Activated CD4-positive, CD25-positive, alpha-beta regulatory T cell treated with anti-CD3 and anti-CD28 coated beads, Interleukin-2, amount 50 U/mL, for 16 hours (primary cell): Measurements from ENCODE around the gene KANTR.

ENCODE experiments used
- DNase-seq: peaks from one replicate; pipeline ENCODE4 v3.0.0-alpha.2; 2020; ENCODE audit warnings: low read depth, low spot score

The KANTR gene, protein sequence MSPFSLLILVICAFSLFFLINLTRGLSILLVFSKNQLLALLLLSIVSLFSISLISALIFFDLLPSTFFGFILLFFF

GRCh38 chrX:53093748-53094581 lies at the start of gene KANTR:
TSS of gene KANTR (plus strand) at chrX:53094142. CDS start at chrX:53124273, 30,131 bp downstream.
- peak; percentile 66 for DNase-seq

DNA sequence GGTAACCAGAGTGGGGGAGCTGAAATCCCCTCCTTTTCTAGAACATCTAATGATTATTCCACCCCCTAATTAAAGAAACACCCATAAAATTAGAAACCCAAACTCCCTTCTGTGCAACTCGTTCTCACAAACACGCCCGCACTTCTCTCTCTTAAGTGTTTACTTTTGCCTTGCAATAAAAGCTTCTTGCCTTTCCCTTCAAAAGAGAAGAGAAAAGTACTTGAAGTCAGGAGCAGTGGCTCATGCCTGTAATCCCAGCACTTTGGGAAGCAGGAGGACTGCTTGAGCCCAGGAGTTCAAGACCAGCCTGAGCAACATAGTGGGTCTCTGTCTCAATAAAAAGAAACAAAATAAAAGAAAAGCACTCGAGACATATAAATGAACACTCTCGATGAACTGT lies 48.9 kb upstream of the KANTR start:
- DNase-seq, result no peak

GRCh38 chrX:53047228-53047627 lies 46.7 kb upstream of the KANTR start:
- no peak for DNase-seq

GRCh38 chrX:53048169-53049126 lies 45.5 kb upstream of the KANTR start, which contains the start of gene GPR173:
TSS of gene GPR173 (plus strand) at chrX:53048789. CDS start at chrX:53076622, 27,833 bp downstream.
- no peak for DNase-seq

GRCh38 chrX:53049127-53049517 lies 44.8 kb upstream of the KANTR start:
- DNase-seq, result no peak

DNA sequence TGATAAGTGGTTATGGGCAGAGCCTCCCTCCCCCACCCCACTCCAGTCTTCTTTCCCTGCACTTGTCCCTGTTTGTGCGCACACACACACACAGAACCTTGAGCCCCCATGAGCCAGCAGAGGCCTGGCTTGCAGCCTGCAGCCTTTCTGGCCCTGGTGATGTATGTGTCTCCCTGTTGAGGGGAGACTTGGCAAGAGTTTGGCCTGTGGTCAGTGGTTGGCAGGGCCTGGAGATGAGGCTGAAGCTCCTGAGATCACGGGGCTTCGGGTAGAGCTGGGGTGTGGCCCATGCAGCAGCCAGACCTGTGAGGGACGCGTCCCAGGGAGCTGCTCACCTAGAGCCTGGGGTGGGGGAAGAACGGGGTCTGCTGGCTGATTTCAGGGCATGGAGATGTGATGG lies 43.1 kb upstream of the KANTR start:
- no peak for DNase-seq

- no peak for DNase-seq
Observed at GRCh38 chrX:53055244-53055849, 38.6 kb upstream of the KANTR start.

DNA sequence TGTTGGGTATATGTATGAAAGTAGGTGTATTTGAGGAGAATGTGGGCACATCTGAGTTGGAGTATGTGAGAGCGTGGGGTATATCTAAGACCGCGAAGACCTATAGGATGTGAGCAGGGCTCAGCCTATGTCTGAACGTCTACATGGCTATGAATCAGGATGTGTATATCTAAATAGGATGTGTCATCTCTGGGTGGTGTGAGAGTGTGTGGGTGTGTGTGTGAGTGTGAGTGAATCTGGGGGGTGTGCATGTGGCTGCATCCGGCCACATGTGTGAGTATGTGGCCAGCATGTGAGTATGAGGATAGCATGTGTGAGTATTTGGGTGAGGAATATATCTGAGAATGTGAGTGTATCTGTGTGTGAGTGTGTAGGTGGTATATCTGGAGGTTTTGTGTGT lies 37.6 kb upstream of the KANTR start:
- DNase-seq, result no peak

GRCh38 chrX:53065104-53065503 lies 28.8 kb upstream of the KANTR start:
- no peak for DNase-seq

DNA sequence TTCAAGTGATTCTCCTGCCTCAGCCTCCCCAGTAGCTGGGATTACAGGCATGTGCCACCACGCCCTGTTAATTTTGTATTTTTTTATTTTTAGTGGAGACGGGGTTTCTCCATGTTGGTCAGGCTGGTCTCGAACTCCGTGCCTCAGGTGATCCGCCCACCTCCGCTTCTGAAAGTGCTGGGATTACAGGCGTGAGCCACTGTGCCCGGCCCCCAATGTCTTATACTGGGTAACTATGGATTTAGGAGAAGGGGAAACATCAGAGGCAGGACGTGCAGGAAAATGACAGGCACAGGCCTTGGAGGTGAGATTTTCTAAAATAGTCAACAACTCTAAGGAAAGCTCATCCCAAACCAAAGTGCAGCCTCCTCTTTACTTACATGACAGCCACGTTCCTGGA lies 22.9 kb upstream of the KANTR start:
- no peak for DNase-seq

DNA sequence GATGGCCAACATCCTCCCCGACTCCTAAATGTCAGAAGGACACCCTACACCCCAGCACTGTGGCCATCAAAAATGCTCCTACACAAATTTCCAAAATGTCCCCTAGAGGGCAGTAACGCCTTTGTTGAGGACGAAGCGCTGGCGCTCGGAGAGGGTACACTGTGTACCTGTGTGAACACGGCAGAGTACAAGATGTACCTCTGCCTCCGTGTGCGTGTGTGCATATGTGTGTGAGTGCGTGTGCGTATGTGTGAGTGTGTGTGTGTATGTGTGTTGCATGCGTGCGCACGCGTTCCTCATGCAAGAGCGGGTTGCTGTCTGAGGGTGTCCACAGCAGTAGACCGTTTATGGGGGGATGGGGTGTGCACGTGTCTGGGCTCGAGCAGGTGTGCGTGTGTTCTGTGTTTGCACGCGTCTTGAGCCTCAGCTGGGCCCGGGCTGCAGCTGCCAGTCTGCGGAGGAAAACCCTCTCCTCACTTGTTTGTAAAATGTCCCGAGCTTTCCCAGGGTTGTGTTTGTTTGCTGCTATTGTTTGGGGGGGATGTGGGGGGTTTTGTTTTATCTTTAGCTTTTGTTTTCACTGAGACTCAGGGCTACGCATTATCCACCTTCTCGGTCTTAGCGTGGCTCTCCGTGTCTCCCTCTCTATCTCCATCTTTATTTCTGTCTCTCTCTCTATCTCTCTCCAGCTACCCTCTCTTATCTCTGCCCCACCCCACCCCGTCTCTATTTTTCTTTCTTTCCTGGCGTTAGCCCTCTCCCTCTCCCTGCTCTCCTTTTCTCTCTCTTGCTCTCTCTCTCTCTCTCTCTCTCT lies 22.1 kb upstream of the KANTR start:
- no peak for DNase-seq

- no peak for DNase-seq
Observed at GRCh38 chrX:53072418-53073114, 21.4 kb upstream of the KANTR start.

DNA sequence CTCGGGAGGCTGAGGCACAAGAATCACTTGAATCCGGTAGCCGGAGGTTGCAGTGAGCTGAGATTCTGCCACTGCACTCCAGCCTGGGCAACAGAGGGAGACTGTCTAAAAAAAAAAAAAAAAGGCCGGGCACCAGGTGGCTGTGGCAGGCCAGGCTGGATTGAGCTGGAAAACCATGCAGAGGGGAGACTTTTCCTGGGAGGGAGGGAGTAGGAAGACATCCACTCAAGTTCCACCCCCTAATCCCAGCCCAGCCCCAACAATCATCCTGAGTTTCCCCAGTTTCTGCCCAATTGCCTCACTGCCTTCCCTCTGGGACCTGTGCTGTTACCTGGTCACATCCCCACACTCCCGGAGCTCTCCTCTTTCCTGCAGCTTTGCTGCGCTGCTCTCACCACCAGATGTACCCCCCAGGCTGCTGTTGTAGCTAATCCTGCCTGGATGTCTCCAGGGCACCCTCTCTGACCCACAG lies 20.8 kb upstream of the KANTR start:
- DNase-seq, result no peak

- DNase-seq, result no peak
Observed at GRCh38 chrX:53075011-53075410, 18.9 kb upstream of the KANTR start.

DNA sequence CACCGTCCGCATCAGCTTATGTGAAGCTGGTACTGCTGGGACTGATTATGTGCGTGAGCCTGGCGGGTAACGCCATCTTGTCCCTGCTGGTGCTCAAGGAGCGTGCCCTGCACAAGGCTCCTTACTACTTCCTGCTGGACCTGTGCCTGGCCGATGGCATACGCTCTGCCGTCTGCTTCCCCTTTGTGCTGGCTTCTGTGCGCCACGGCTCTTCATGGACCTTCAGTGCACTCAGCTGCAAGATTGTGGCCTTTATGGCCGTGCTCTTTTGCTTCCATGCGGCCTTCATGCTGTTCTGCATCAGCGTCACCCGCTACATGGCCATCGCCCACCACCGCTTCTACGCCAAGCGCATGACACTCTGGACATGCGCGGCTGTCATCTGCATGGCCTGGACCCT lies 17.3 kb upstream of the KANTR start:
- DNase-seq, result no peak

DNA sequence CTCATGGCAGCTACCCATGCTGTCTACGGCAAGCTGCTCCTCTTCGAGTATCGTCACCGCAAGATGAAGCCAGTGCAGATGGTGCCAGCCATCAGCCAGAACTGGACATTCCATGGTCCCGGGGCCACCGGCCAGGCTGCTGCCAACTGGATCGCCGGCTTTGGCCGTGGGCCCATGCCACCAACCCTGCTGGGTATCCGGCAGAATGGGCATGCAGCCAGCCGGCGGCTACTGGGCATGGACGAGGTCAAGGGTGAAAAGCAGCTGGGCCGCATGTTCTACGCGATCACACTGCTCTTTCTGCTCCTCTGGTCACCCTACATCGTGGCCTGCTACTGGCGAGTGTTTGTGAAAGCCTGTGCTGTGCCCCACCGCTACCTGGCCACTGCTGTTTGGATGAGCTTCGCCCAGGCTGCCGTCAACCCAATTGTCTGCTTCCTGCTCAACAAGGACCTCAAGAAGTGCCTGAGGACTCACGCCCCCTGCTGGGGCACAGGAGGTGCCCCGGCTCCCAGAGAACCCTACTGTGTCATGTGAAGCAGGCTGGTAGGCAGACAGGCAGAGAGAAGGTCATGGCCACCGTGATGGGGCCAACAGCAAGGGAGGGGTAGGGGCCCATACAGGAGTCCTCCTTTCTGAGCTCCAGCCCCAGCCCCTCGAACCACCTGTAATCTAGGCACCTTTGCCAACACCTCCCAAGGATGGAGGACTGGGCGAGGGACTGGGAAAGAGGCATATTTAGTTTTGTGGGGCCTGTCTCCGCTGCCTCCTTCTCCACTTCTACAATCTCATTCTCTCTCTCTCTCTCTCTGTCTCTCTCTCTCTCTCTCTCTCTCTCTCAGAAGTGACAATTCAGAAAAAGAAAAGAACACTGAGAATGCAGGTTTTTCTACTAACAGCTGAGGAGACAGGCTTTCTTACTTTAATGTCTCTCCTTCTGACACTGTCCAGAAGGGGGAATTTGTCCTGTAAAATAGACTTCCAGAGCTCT lies 16.4 kb upstream of the KANTR start:
- DNase-seq, result no peak

- DNase-seq, result no peak
Observed at GRCh38 chrX:53078943-53079342, 15.0 kb upstream of the KANTR start.

DNA sequence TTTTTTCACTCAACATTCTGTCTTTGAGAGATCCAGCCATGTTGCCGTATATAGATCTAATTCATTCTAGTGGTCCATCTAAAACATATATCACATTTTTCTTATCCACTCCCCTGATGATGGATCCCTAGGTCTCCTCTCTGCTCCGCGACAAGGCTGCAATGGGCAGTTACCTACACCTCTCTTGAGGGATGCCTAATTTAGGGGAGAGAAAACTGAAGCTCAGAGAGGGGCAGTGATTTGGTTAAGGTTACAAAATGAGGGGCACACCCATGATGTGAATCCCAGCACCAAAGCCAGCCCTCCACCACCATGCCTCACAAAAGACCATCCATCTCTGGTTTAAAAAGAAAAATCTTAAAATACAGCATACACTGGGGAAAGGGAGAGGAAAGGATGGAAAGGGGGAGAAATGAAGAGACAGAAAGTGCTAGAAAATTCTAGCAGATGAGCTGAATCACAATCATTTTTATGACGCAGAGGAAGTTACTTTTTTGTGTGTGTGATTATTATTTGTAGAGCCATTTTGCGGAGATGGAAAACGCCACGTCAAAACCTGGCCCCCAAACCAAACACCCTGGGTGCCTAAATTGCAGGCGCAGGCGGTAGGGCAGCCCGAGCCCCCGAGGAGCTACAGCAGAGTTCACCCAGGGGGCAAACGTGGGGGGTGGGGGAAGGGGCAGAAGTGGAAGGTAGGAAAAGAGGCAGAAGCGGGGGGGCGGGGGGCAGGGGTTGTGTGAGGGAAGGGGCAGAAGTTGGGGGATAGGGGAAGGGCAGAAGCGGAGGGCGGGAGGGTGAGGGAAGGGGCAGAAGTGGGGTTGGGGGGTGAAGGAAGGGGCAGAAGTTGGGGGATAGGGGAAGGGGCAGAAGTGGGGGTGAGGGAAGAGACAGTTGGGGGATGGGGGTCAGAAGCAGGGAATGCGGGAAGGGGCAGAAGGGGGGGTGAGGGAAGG lies 13.0 kb upstream of the KANTR start:
- no peak for DNase-seq
